GM19238 (cell line): ENCODE measurements around the gene DTNA.
"Not testable (repeated sequence)": the region's sequence is repeated elsewhere in the genome, so short reads cannot be mapped to it uniquely, and the experiment has no call there.

Source experiments
- DNase-seq: peaks from one replicate; pipeline ENCODE4 v3.0.0; 2011; ENCODE audit warnings: low spot score; ENCODE audit not compliant: insufficient read length

Gene DTNA

DNA sequence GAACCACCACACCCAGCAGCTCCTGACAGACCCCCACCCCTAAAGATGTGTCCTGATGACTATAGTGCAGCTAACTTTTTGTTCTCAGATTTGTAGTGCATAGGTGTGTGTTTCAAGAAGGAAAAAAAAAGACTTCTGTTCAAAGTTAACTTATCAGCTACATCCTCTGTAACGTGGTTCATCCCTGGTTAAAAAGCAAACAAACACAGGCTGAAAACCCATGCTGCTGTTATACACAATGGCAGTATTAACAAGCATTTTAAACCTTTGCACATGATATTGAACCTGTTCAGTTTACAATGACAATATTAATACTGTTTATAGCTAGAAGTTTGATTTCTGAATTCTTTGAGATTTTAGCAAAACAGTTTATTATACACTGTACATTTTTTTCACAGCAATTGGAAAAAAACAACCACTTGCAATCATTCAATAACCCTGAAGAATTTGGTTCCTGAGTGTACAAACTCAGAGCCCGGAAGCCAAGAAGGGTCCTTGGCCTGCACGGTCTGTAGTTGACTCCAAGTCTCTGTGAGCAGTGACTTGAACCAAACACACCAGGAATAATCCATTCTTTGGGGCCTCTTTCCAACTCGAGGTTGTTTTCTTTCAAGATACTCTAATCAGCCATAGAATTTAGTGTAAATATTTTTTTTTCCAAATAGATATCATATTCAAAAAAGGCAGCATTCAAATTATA, 177.9 kb downstream of the DTNA start:
- DNase-seq = no peak

GRCh38 chr18:34890486-34891085, 180.5 kb downstream of the DTNA start:
- no peak for DNase-seq

DNA sequence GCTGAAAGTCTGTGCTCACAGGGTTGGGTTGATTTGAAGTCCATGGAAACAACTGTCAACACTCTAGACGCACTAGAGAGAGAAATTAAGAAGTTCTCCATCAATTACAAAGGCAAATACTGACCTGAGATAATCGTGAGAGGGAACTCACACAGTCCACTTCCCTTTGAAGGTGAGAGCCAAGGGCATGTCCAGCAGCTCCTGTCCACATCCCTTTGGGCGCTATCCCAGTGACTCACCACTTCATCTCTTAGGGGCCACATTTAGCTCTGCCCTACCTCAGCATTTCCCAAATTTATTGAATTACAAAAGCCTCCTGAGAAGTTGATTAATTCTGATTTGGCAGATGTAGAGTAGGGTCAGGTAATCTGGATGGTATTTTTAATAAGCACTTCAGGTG, 182.3 kb downstream of the DTNA start:
- DNase-seq = no peak

- DNase-seq = no peak
These were observed 183.1 kb downstream of the DTNA start for GRCh38 chr18:34893239-34893638.

DNA sequence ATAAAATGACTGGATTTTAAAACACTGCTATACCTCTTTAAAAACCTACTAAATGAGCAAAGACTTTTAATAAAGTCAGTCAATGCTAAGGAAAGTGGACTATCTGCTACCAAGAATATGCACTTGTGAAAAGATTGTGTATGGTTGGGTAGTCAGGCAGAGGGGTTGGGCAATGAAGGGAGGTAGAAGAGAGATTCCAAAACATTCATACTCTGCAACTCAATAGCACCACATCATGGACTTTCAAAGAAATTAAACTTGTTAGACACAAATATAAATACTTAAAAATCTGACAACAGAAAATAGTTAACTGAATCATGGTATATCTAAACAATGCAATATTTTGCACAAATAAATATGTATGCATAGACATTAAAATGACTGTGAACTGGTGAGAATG, 191.2 kb downstream of the DTNA start:
- DNase-seq = no peak

DNA sequence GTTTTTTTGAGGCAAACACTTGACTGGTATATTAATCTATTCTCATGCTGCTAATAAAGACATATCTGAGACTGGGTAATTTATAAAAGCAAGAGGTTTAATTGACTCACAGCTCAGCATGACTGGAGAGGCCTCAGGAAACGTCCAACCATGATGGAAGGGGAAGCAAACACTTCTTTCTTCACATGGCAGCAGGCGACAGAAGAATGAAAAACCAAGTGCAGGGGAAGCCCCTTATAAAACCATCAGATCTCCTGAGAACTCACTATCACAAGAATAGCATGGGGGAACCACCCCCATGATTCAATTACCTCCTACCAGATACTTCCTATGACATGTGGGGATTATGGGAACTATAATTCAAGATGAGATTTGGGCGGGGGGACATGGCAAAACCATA, 194.9 kb downstream of the DTNA start:
- no peak for DNase-seq

- DNase-seq = not testable (repeated sequence)
These were observed 196.9 kb downstream of the DTNA start for GRCh38 chr18:34906985-34907384.

GRCh38 chr18:34909637-34910364, 199.7 kb downstream of the DTNA start:
- no peak for DNase-seq

DNA sequence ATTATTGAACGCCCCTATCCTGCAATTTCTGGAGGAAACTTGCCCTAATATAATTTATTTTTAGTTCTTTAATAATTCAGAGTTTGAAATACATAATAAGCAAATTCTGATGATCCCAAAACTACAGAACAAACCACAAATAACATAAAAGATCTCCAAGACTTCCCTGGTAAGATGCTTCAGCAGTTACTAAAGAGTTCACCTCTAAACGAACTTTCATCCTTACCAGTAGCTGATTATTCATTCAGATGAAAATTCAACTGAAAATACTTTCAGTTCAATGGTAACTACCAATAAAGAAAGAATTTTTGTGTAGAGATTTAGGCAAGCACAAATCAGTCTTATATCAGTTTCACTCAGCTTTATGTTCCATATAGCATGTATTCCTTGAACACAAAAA, 201.0 kb downstream of the DTNA start:
- DNase-seq = no peak

DNA sequence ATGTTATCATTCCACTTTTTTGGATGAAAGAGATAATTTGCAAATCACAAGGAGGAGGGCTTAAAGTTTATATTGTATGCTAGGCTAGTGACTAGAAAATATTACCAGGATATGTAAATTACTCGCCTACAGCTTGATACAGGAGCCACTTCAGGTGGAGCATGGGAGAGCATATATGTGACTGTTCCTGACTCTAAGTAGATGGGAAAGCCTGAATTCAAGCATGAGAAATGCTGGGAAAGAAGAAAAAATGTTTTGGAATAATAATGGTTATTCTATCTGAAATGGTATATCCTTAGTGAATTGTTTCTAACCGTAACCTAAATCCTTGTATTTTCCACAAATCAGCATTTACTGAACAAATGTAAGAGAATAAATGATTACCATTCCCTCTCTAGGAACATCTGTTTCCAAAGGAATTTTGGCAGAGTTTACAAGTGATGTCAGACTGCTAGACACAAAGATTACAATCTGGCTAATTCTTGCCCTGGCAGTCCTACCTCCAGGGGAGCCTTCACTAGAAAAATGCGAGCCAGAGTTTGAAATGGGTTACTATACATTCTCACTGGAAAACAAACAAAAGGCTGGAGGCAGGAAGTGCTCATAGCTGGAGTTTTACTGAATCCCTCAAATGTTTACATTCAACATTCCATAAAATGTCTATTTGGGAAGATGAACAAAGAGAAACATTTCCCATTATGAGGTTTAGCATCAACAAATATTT, 201.7 kb downstream of the DTNA start:
- DNase-seq = no peak

DNA sequence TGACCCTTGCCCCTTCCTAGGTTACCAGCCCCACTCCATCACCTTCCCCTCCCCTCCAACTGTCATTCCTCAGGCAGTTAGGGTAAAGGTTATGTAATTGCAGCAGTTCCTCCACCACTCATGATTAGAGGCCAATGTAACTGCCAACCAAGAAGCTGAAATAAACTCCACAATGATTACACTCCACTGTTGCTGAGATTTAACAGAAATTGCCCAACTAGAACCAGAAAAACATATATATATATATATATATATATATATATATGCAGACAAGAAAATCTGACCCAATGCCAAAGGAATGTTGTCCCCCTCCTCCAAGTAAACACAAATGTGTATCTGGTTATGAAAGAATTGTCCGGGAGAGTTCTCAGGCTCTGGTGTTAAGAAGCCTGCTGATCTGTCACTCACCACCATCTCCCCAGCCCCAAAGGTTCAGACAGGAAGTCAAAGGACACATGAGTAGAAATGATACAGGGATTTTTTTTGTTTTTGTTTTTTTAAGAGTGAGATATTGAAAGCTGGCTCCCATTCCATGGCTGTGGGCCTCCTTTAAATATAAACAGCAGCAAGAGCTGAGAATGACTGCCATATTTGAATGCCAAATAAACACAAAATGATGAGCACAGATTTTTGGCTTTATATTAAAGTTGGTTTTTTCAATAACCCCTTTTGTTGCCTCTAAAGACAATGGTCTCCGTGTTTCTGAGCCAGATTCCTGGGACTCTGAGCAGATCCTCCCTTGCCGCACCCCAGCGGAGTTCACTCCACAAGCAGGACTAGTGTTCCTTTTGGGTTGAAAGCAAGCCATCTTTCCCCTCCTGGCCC, 204.0 kb downstream of the DTNA start:
- DNase-seq = no peak

- no peak for DNase-seq
These were observed 204.9 kb downstream of the DTNA start for GRCh38 chr18:34915046-34915445.

DNA sequence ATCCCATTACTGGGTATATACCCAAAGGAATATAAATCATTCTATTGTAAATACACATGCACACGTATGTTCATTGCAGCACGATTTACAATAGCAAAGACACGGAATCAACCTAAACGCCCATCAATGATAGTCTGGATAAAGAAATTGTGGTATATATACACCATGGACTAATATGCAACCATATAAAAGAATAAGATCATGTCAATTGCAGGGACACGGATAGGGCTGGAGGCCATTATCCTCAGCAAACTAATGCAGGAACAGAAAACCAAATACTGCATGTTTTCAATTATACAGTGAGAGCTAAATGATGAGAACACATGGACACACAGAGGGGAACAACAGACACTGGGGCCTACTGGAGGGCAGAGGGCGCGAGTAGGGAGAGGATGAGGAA, 206.4 kb downstream of the DTNA start:
- not testable (repeated sequence) for DNase-seq

DNA sequence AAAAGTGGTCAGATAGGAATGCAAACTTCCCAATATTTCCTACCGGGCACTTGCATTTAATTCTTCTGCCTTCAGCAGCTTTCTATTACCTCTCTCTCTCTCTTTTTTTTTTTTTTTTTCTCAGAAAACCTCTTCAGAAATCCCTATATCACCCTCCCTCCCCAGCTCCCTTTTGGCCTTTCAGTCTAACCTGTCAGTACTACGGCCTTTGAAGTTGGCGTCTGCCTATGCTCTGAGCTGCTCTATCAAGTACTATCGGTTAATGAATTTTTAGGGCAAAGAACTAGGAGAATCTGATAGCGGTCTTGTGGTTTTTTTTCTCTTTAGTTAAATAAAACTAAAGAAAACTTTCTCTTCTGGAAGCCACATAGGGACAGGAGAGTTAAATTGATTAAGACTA, 208.8 kb downstream of the DTNA start:
- no peak for DNase-seq

DNA sequence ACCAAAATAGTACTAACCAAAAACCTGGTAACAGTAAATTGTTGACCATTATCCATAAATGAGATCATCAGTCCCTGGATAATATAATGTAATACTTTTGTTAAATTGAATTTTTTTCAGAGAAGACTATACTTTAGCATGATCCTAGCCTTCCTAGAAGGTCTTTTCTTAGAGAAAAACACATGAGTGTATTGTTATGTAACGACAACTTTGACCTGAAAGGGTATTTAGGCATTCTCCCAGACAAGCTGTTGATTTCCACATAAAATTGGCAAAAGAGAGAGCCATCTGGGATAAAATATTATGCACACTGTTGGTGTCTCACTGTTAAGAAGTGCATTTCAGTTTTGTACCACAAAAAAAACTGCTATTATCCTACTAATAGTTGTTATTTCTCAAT, 211.1 kb downstream of the DTNA start:
- no peak for DNase-seq

GRCh38 chr18:34921811-34922385, 211.8 kb downstream of the DTNA start:
- no peak for DNase-seq

DNA sequence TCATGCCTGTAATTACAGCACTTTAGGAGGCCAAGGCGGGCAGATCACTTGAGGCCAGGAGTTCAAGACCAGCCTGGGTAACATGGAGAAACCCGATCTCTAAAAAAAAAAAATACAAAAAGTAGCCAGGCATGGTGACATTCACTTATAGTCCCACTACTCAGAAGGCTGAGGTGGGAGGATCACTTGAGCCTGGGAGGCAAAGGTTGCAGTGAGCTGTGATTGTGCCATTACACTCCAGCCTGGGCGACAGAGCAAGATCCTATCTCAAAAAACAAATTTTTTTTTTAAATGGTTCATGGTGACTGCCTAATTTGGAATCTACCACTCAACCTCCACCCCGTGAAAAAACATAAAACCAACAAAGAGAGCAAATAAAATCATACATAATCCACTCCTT, 212.5 kb downstream of the DTNA start:
- not testable (repeated sequence) for DNase-seq

DNA sequence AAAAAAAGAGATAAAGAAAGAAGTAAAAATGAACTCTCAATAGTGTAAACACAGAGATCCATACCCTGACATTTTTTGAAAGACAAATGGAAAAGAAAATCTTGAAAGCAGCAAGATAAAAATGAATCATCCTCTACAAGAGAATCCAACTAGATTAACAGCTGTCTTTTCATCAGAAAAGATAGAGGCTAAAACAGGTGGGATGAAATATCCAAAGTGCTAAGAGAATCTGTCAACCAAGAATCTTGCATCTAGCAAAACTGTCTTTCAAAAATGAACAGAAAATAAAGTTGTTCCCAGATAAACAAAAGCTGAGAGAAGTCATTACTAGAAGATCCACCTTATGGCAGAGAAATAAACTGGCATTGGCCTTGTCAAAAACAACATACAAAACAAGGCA, 213.8 kb downstream of the DTNA start:
- no peak for DNase-seq

DNA sequence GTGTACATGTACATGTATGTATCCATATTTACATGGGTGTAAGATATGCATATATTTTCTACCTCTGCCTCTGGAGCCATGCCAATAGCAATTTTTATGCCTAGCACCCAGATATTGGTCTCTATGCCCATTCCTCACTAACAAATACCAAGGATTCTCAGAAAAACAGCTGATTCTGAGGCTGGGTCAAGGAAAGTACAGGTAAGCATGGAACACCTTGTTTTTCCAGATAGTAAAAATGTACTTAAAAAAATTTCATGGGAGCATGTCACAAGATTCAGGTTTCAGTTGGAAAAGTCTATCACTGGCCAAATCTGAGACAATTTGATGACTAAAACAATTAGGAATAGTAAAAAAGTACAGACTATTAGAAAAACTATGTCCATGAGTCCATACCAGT, 216.6 kb downstream of the DTNA start:
- DNase-seq = no peak

GRCh38 chr18:34928088-34928753, 218.1 kb downstream of the DTNA start:
- DNase-seq = no peak
